ENCODE data around the gene HMX1. TPM values are rescaled to one million over a fixed set of nuclear protein-coding genes. Genes with fewer than 3 reads are reported as not detected.

HMX1 gene
- total RNA-seq, 2 donors from 2014 or later = not detected

- Histone ChIP-seq H3K36me3 (no peaks in the 10 kb centered on the region), H3K9me3 (no peaks in the 10 kb centered on the region), H3K4me3 (no peak overlapping the region), H3K27ac (no peak overlapping the region), H3K4me1 (peaks cover 0 to 9% of the 10 kb centered on the region in 2 donors), H3K27me3 (peaks cover 20 to 39% of the 10 kb centered on the region in 2 donors)
- no peak for TF ChIP-seq CTCF (IDR thresholded peaks at IDR 0.05)
- DNase-seq (ENCODE audit: low spot score) = no peak
These were observed 5.5 kb upstream of the HMX1 start for GRCh38 chr4:8876982-8877779.

GRCh38 chr4:8874896-8875680 lies 3.4 kb upstream of the HMX1 start:
- H3K9me3 ChIP-seq = no peaks in the 10 kb centered on the region
- H3K4me3 ChIP-seq = no peak overlapping the region
- H3K27me3 ChIP-seq = peaks cover 20 to 43% of the 10 kb centered on the region in 2 donors
- H3K4me1 ChIP-seq = peaks cover 0 to 12% of the 10 kb centered on the region in 2 donors
- no peak for DNase-seq (ENCODE audit: low spot score)
- no peaks in the 10 kb centered on the region for H3K36me3 ChIP-seq
- TF ChIP-seq CTCF (IDR thresholded peaks at IDR 0.05) = no peak
- H3K27ac ChIP-seq = no peak overlapping the region

GRCh38 chr4:8874003-8874895 lies 2.6 kb upstream of the HMX1 start:
- no peak for TF ChIP-seq CTCF (IDR thresholded peaks at IDR 0.05)
- no peaks in the 10 kb centered on the region for H3K9me3 ChIP-seq
- peaks cover 20 to 46% of the 10 kb centered on the region in 2 donors for H3K27me3 ChIP-seq
- peaks cover 0 to 12% of the 10 kb centered on the region in 2 donors for H3K4me1 ChIP-seq
- no peak overlapping the region for H3K27ac ChIP-seq
- no peak overlapping the region for H3K4me3 ChIP-seq
- DNase-seq (ENCODE audit: low spot score) = no peak
- H3K36me3 ChIP-seq = no peaks in the 10 kb centered on the region

GRCh38 chr4:8872402-8873291 lies 1.0 kb upstream of the HMX1 start:
- DNase-seq (ENCODE audit: low spot score) = no peak
- Histone ChIP-seq H3K27ac (no peak overlapping the region), H3K27me3 (peaks cover 20 to 40% of the 10 kb centered on the region in 2 donors), H3K36me3 (no peaks in the 10 kb centered on the region), H3K4me1 (peaks cover 0 to 12% of the 10 kb centered on the region in 2 donors), H3K9me3 (no peaks in the 10 kb centered on the region), H3K4me3 (no peak overlapping the region)
- TF ChIP-seq CTCF (IDR thresholded peaks at IDR 0.05) = no peak

All from right atrium auricular region (tissue), 2 donors.